Stomach (tissue), 9 donors: Measurements from ENCODE around the gene OSMR. TPM values are rescaled to one million over a fixed set of nuclear protein-coding genes. Genes with fewer than 3 reads are reported as not detected.

ENCODE experiments used
- DNase-seq, 2 donors: peaks; one replicate each; pipeline versions ENCODE4 v3.0.0 to v3.0.0-alpha.2; 2013 to 2019
- H3K27ac ChIP-seq, 5 donors: fragments of 200-600 bp in 4 of 5; sonication (generic) in 4 of 5; one replicate each; pipeline ENCODE4 v1.5.1; 2013 to 2019; ENCODE audit warnings: mild to moderate bottlenecking in 1 of 5, moderate library complexity in 1 of 5
- H3K27me3 ChIP-seq, 3 donors: fragments of 200-600 bp; sonication (generic); one replicate each; pipeline ENCODE4 v1.5.1; 2017 to 2019; ENCODE audit warnings: mixed run types in 1 of 3
- H3K36me3 ChIP-seq, 4 donors: fragments of 200-600 bp; sonication (generic); 1 replicate in 3 of 4; 2 replicates in 1 of 4; pipeline ENCODE4 v1.5.1; 2016 to 2019
- H3K4me1 ChIP-seq, 4 donors: fragments of 200-600 bp; sonication (generic); one replicate each; pipeline ENCODE4 v1.5.1; 2016 to 2019
- H3K4me3 ChIP-seq, 4 donors: fragments of 200-600 bp; sonication (generic) in 3 of 4; one replicate each; pipeline ENCODE4 v1.5.1; 2016 to 2019; ENCODE audit warnings: mild to moderate bottlenecking in 1 of 4
- H3K9me3 ChIP-seq, 4 donors: fragments of 200-600 bp; sonication (generic); one replicate each; pipeline ENCODE4 v1.5.1; 2016 to 2019
- CTCF ChIP-seq, 7 experiments: fragments of 450-650 bp in 4 of 7; fragments of 200-600 bp in 3 of 7; sonication (generic) in 3 of 7; IDR thresholded peaks; one replicate each; pipeline ENCODE4 v1.5.1; 2016 to 2019; ENCODE audit warnings: antibody characterized with exemption in 7 of 7, control low read depth in 2 of 7, mild to moderate bottlenecking in 1 of 7
- EP300 ChIP-seq: sonication (generic); formaldehyde crosslinking; IDR thresholded peaks from one replicate; pipeline ENCODE4 v1.6.1; 2017; ENCODE audit warnings: antibody characterized with exemption
- POLR2A ChIP-seq, 4 donors: fragments of 450-650 bp; IDR thresholded peaks; one replicate each; pipeline ENCODE4 v1.6.1; 2016; ENCODE audit warnings: antibody characterized with exemption in 4 of 4, control low read depth in 2 of 4, mild to moderate bottlenecking in 1 of 4, moderate library complexity in 1 of 4
- POLR2AphosphoS5 ChIP-seq, 3 donors: sonication (generic); formaldehyde crosslinking; IDR thresholded peaks; one replicate each; pipeline ENCODE4 v1.6.1; 2016; ENCODE audit warnings: antibody characterized with exemption in 3 of 3
- WGBS, 5 donors: extraction: QIAGEN DNeasy Blood & Tissue Kit in 3 of 5; methylation state at CpG; one replicate each; pipeline versions ENCODE4 v1.1.5 to v1.1.7; 2013 to 2018; 5-methylcytosine and 5-hydroxymethylcytosine counted together
- intact Hi-C: fragments of 100-400 bp; cut with DNase I; formaldehyde crosslinking; loops from one replicate; pipeline ENCODE4 v1.15.1; 2023; ENCODE audit warnings: low total_unique reads
- polyA plus RNA-seq, 3 donors: library from polyadenylated mRNA; stranded (reverse); fragments of 200-250 nt; gene quantifications; one replicate each; pipeline ENCODE4 v1.2.3, GENCODE V29; 2013
- total RNA-seq, 5 donors: library from RNA; depleted of rRNA; stranded (reverse); fragments of >200 nt; gene quantifications; one replicate each; pipeline versions ENCODE4 v1.1.0 to v1.2.3, GENCODE V29; 2014 to 2016
- donor health status: healthy with polysubstance abuse.
- donor health status: Bipolar disorder and iron deficiency.
- donor health status: healthy.

Gene OSMR
- total and polyA plus RNA-seq, 8 donors: 2.7 to 50.3 (median 11.9) TPM

GRCh38 chr5:38916802-38917201, 71.0 kb downstream of the OSMR start:
- WGBS, 5 donors: 74 to 81% (median 79%) methylated on average over 7 of the region's 7 CpGs
- peaks cover 0 to 51% (median 41%) of the 10 kb centered on the region in 4 donors for H3K36me3 ChIP-seq
- no peaks in the 10 kb centered on the region for H3K9me3 ChIP-seq
- H3K4me1 ChIP-seq: no peaks in the 10 kb centered on the region
- no peak for TF ChIP-seq POLR2AphosphoS5 (IDR thresholded peaks at IDR 0.05)
- no peak for TF ChIP-seq EP300
- TF ChIP-seq POLR2A (IDR thresholded peaks at IDR 0.05): no peak
- no peak for TF ChIP-seq CTCF (IDR thresholded peaks at IDR 0.05)
- no peak overlapping the region for H3K4me3 ChIP-seq
- intact Hi-C loops: no loop called here
- no peaks in the 10 kb centered on the region for H3K27me3 ChIP-seq
- DNase-seq: no peak
- no peak overlapping the region for H3K27ac ChIP-seq

- no peak for TF ChIP-seq CTCF (IDR thresholded peaks at IDR 0.05)
- TF ChIP-seq EP300: no peak
- no peak for TF ChIP-seq POLR2AphosphoS5 (IDR thresholded peaks at IDR 0.05)
- no peak for TF ChIP-seq POLR2A (IDR thresholded peaks at IDR 0.05)
- 75 to 88% (median 86%) methylated on average over 1 of the region's 1 CpG for WGBS, 5 donors
- intact Hi-C loops: no loop called here
- no peak for DNase-seq
- Histone ChIP-seq H3K9me3 (no peaks in the 10 kb centered on the region), H3K36me3 (peaks cover 0 to 76% (median 58%) of the 10 kb centered on the region in 4 donors), H3K27me3 (no peaks in the 10 kb centered on the region), H3K27ac (no peak overlapping the region), H3K4me1 (peaks cover 0 to 36% (median 5%) of the 10 kb centered on the region in 4 donors), H3K4me3 (no peak overlapping the region)
These were observed 75.4 kb downstream of the OSMR start for GRCh38 chr5:38921174-38921573.

- H3K36me3 ChIP-seq: peaks cover 0 to 81% (median 60%) of the 10 kb centered on the region in 4 donors
- H3K27me3 ChIP-seq: no peaks in the 10 kb centered on the region
- peak; percentile 60 to 75 for DNase-seq
- no peaks in the 10 kb centered on the region for H3K9me3 ChIP-seq
- H3K4me1 ChIP-seq: peaks cover 0 to 36% (median 5%) of the 10 kb centered on the region in 4 donors
- H3K27ac ChIP-seq: no peak overlapping the region
- TF ChIP-seq POLR2A (IDR thresholded peaks at IDR 0.05) (no peak), CTCF (IDR thresholded peaks at IDR 0.05) (peak in 5 of 7 experiments; percentile 48 to 74 (median 64)), POLR2AphosphoS5 (IDR thresholded peaks at IDR 0.05) (peak in 1 of 3 donors; percentile 44)
- no peak overlapping the region for H3K4me3 ChIP-seq
- intact Hi-C loops: no loop called here
- 2 to 23% (median 17%) methylated on average over 1 of the region's 1 CpG for WGBS, 5 donors
These were observed 76.4 kb downstream of the OSMR start for GRCh38 chr5:38922199-38922598.

- Histone ChIP-seq H3K36me3 (peaks cover 4 to 79% (median 57%) of the 10 kb centered on the region in 4 donors), H3K4me1 (peaks cover 0 to 41% (median 5%) of the 10 kb centered on the region in 4 donors), H3K27ac (peak overlapping the region in 3 of 5 donors; percentile 41 to 71 (median 52)), H3K27me3 (no peaks in the 10 kb centered on the region), H3K9me3 (no peaks in the 10 kb centered on the region), H3K4me3 (no peak overlapping the region)
- no peak for TF ChIP-seq POLR2AphosphoS5 (IDR thresholded peaks at IDR 0.05)
- TF ChIP-seq EP300: no peak
- no peak for TF ChIP-seq POLR2A (IDR thresholded peaks at IDR 0.05)
- TF ChIP-seq CTCF (IDR thresholded peaks at IDR 0.05): no peak
- intact Hi-C loops: no loop called here
- WGBS, 5 donors: 61 to 74% (median 66%) methylated on average over 3 of the region's 3 CpGs
- peak in 1 of 2 donors; percentile 10 for DNase-seq
These were observed 78.0 kb downstream of the OSMR start for GRCh38 chr5:38923661-38924451.
